Right lobe of liver (tissue), 6 donors: ENCODE measurements around the gene PCBP4. TPM values are rescaled to one million over a fixed set of nuclear protein-coding genes. Genes with fewer than 3 reads are reported as not detected.

Experiments used
- ATAC-seq, 4 donors: fragments of 200-7000 bp; cut with Tn5 transposase; one replicate each; pipeline ENCODE4 v1.9.1; 2020; ENCODE audit warnings: mild to moderate bottlenecking in 4 of 4, moderate library complexity in 4 of 4
- DNase-seq, 3 donors: peaks; one replicate each; pipeline ENCODE4 v3.0.0-alpha.2; 2020
- H3K27ac ChIP-seq, 3 donors: fragments of 200-600 bp; one replicate each; pipeline ENCODE4 v1.8.0; 2022
- H3K27me3 ChIP-seq, 2 donors: fragments of 200-600 bp; one replicate each; pipeline ENCODE4 v1.8.0; 2022
- H3K36me3 ChIP-seq, 4 donors: fragments of 200-600 bp; sonication (generic) in 1 of 4; one replicate each; pipeline versions ENCODE4 v1.5.1 to v1.8.0; 2017 to 2022; ENCODE audit warnings: control low read depth in 1 of 4
- H3K4me1 ChIP-seq, 4 donors: fragments of 200-600 bp; sonication (generic) in 1 of 4; one replicate each; pipeline versions ENCODE4 v1.5.1 to v1.8.0; 2017 to 2022; ENCODE audit warnings: control low read depth in 1 of 4
- H3K4me3 ChIP-seq, 3 donors: fragments of 200-600 bp; one replicate each; pipeline ENCODE4 v1.8.0; 2022
- H3K9me3 ChIP-seq, 4 donors: fragments of 200-600 bp; sonication (generic) in 1 of 4; one replicate each; pipeline versions ENCODE4 v1.5.1 to v1.8.0; 2017 to 2022; ENCODE audit warnings: control low read depth in 1 of 4
- POLR2A ChIP-seq: fragments of 450-650 bp; IDR thresholded peaks from one replicate; pipeline ENCODE4 v1.6.1; 2017; ENCODE audit warnings: antibody characterized with exemption, mild to moderate bottlenecking
- WGBS: methylation state at CpG from one replicate; pipeline ENCODE4 v1.1.6; 2018; ENCODE audit warnings: low coverage, low lambda C conversion rate; ENCODE audit not compliant: insufficient coverage; ENCODE audit errors: missing lambda C conversion rate; 5-methylcytosine and 5-hydroxymethylcytosine counted together
- intact Hi-C, 2 donors: fragments of 100-400 bp; cut with DNase I; formaldehyde crosslinking; loops; one replicate each; pipeline versions ENCODE4 v1.11.2 to v1.14.1; 2022
- total RNA-seq, 6 experiments: library from RNA; depleted of rRNA in 2 of 6; stranded (reverse); fragments of >200 nt in 2 of 6; fragmentation: NEBNext Ultra II Directional in 3 of 6; extraction: Animal tissue kit (Norgen Biotek cat#: 25700) in 3 of 6; gene quantifications; one replicate each; pipeline versions ENCODE4 v1.1.0 to v1.2.4, GENCODE V29; 2016 to 2023
- TF ChIP-seq, protein P1 (sequence below), 4 donors: fragments of 200-600 bp in 3 of 4; fragments of 450-650 bp in 1 of 4; IDR thresholded peaks; one replicate each; pipeline versions ENCODE4 v1.5.1 to v1.8.0; 2016 to 2022; ENCODE audit warnings: antibody characterized with exemption in 4 of 4, mild to moderate bottlenecking in 2 of 4
- donor health status: DM: no; HTN: yes; CAD: no.
- donor health status: DM: no; HTN: no; CAD: no.
- donor health status: DM: no; HTN: no; CAD: no.
- donor health status: DM: no; HTN: yes; CAD: no.
- donor health status: DM: no; HTN: yes; CAD: no.

Gene PCBP4
- total RNA-seq, 6 experiments from 2014 or later = 6.5 to 19.2 (median 11.7) TPM

DNA sequence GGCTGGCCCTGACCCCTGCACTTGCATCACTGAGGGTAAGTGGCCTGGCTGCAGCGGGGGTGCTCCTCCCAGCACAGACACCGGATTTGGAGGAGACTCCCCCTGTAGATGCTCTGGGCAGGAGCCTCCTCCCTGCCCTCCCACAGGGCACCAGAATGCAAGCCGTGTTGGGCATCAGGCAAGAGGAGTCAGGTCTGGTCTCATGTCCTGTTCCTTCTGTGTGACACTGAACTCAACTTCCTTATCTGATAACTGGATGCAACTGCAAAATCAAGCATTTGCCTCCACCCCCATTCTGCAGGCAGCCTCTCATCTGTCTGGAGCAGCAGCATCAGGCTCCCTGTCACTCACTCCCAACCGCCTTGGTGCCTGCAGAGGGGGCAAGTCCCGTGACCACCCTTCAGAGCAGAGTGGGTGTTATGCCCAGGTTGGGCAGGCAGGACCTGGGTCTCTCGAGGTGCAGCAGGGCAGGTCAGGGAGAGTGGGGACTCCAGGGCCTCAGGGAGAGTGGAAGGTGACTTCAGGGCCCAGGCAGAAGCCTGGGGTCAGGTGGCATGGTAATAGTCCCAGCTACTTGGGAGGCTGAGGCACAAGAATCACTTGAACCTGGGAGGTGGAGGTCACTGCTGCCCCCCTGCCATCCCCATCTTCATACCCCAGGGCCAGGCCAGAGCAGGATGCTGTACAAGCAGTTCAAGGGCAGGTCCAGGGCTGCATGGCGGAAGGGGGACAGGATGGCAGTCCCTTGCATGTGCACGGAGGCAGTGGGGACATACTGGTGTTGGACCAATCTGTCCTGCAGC, 39.0 kb upstream of the PCBP4 start:
- no peak overlapping the region for H3K4me3 ChIP-seq
- 26% methylated on average over 3 of the region's 8 CpGs for WGBS
- peak in 3 of 4 donors; percentile 5 to 8 (median 6) for ATAC-seq
- no peak overlapping the region for H3K27ac ChIP-seq
- H3K4me1 ChIP-seq = peaks cover 0 to 9% (median 0%) of the 10 kb centered on the region in 4 donors
- DNase-seq = no peak
- TF ChIP-seq, protein P1, sequence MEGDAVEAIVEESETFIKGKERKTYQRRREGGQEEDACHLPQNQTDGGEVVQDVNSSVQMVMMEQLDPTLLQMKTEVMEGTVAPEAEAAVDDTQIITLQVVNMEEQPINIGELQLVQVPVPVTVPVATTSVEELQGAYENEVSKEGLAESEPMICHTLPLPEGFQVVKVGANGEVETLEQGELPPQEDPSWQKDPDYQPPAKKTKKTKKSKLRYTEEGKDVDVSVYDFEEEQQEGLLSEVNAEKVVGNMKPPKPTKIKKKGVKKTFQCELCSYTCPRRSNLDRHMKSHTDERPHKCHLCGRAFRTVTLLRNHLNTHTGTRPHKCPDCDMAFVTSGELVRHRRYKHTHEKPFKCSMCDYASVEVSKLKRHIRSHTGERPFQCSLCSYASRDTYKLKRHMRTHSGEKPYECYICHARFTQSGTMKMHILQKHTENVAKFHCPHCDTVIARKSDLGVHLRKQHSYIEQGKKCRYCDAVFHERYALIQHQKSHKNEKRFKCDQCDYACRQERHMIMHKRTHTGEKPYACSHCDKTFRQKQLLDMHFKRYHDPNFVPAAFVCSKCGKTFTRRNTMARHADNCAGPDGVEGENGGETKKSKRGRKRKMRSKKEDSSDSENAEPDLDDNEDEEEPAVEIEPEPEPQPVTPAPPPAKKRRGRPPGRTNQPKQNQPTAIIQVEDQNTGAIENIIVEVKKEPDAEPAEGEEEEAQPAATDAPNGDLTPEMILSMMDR (IDR thresholded peaks at IDR 0.05) = no peak
- TF ChIP-seq POLR2A = no peak
- no peaks in the 10 kb centered on the region for H3K27me3 ChIP-seq
- intact Hi-C loops = no loop called here
- H3K36me3 ChIP-seq = no peaks in the 10 kb centered on the region
- no peaks in the 10 kb centered on the region for H3K9me3 ChIP-seq

DNA sequence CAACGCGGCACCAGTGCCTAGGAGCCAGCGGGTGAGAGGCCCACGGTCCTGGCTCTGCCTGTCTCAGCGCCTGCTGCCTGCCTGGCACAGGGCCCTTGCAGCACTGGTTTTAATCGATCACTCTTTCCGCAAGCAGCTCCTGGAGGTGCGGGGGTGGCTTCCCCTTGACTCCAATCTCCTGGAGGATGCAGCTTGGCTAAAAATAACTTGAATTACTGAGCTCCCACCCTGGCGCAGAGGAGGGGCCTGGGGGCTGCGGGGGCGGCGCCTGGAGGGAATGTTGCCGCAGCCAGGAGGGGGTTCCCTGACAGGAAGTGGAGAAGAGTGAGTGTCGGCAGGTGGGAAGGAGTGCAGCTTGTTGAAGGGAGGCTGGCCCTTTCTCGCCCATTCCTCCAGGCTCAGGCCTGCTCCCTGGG, 38.3 kb upstream of the PCBP4 start:
- peak; percentile 62 to 81 (median 75) for ATAC-seq

DNA sequence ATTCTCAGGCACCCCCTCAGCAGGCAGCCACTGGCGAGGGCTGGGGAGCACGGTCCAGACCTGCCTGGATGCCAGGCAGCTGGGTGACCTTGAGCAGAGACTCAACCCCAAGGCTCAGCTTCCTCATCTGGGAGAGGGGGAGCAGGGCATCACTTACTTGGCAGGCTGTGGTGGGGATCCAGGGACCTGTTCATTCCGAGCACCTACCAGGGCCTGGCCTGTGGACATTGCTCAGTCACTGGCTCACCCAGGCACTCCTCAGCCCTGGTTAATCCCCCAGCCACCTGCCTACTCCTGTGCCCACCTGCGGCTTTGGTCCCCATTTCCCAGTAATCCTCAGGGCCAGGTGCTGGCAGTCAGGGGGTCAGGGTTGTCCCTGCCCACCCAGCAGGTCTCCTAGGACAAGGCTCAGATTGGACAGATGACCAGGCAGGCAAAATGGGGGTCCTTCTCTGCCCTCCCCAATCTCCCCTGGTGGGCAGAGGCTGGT, 37.7 kb upstream of the PCBP4 start:
- Histone ChIP-seq H3K9me3 (no peaks in the 10 kb centered on the region), H3K4me1 (peaks cover 0 to 9% (median 0%) of the 10 kb centered on the region in 4 donors), H3K27ac (no peak overlapping the region), H3K36me3 (no peaks in the 10 kb centered on the region), H3K4me3 (no peak overlapping the region), H3K27me3 (no peaks in the 10 kb centered on the region)
- 11% methylated on average over 1 of the region's 4 CpGs for WGBS
- TF ChIP-seq, protein P1 (IDR thresholded peaks at IDR 0.05) = no peak
- no peak for TF ChIP-seq POLR2A
- ATAC-seq (no peak), DNase-seq (no peak)
- intact Hi-C loops = loop anchor here (5.0 kb wide), 2 partner anchors 117 to 137 kb away; no protein-coding TSS in a partner anchor

More for the DNA sequence above, 38.3 kb upstream of the PCBP4 start:
- peak; percentile 59 to 75 (median 70) for DNase-seq
- Histone ChIP-seq H3K9me3 (no peaks in the 10 kb centered on the region), H3K27me3 (no peaks in the 10 kb centered on the region), H3K4me3 (no peak overlapping the region), H3K27ac (no peak overlapping the region), H3K36me3 (no peaks in the 10 kb centered on the region), H3K4me1 (peaks cover 0 to 9% (median 0%) of the 10 kb centered on the region in 4 donors)
- intact Hi-C loops = no loop called here
- TF ChIP-seq, protein P1 (IDR thresholded peaks at IDR 0.05) = no peak
- TF ChIP-seq POLR2A = no peak
- 18% methylated on average over 2 of the region's 15 CpGs for WGBS

DNA sequence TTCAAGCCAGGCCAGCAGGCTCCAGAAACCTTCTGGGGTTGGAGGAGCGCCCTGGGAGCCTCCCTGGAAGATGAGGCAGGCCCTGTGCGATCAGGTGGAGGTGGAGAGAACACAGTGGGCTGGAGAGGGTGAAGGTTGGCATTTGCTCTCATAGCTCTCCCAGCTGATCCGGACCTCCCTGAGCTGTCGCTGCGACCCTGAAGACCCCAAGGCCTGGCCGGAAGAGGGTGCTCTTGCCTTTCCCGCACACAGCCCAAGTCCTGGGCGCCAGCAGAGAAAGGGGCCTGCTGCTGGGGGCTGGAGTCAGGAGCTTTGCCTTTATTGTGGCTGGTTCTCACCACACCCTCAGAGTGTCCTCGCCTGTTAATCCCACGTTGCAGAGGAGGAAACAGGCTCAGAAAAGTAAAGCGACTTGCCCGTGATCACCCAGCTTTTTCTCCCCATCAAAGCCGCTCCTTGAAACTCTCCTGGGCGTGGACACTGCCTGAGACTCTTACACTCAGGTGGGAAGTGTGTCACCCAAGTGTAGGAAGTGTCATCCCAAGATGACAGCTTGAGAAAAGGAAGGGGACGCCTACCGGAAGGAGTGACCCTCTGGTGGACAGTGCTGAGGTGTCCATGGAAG, 37.0 kb upstream of the PCBP4 start:
- no peak for DNase-seq
- TF ChIP-seq, protein P1 (IDR thresholded peaks at IDR 0.05) = peak; percentile 20 to 31 (median 25)
- no peak for TF ChIP-seq POLR2A
- Histone ChIP-seq H3K4me1 (peaks cover 0 to 9% (median 0%) of the 10 kb centered on the region in 4 donors), H3K27me3 (no peaks in the 10 kb centered on the region), H3K9me3 (no peaks in the 10 kb centered on the region), H3K36me3 (no peaks in the 10 kb centered on the region), H3K27ac (no peak overlapping the region), H3K4me3 (no peak overlapping the region)
- peak; percentile 10 to 19 (median 16) for ATAC-seq
- WGBS = 42% methylated on average over 4 of the region's 16 CpGs
- intact Hi-C loops = loop anchor here (5.0 kb wide), 2 partner anchors 118 to 138 kb away; no protein-coding TSS in a partner anchor
